DOHH2 (cell line): ENCODE data around the gene SLC5A9.

Source experiments
- H3F3A ChIP-seq: fragments of 200-600 bp; sonication (generic), shearing (Covaris generic); 2 replicates; pipeline ENCODE4 v1.6.0; 2016; ENCODE audit warnings: antibody characterized with exemption, mild to moderate bottlenecking; ENCODE audit not compliant: control insufficient read depth, insufficient read depth
- H3K27ac ChIP-seq: fragments of 200-600 bp; sonication (generic); 2 replicates; pipeline ENCODE4 v1.5.1; 2014; ENCODE audit warnings: low read depth, mild to moderate bottlenecking, low read length, moderate library complexity
- H3K27me3 ChIP-seq: fragments of 200-600 bp; sonication (generic); 2 replicates; pipeline ENCODE4 v1.6.1; 2014; ENCODE audit warnings: mild to moderate bottlenecking, low read length, mixed read lengths; ENCODE audit not compliant: control insufficient read depth
- H3K36me3 ChIP-seq: fragments of 200-600 bp; sonication (generic); 2 replicates; pipeline ENCODE4 v1.6.1; 2014; ENCODE audit warnings: mild to moderate bottlenecking, low read length, moderate library complexity, mixed read lengths; ENCODE audit not compliant: control insufficient read depth
- H3K4me1 ChIP-seq: fragments of 200-600 bp; sonication (generic); 2 replicates; pipeline ENCODE4 v1.6.1; 2014; ENCODE audit warnings: mild to moderate bottlenecking, low read length, mixed read lengths; ENCODE audit not compliant: control insufficient read depth
- H3K4me2 ChIP-seq: fragments of 200-600 bp; sonication (generic); 2 replicates; pipeline ENCODE4 v1.6.0; 2014; ENCODE audit warnings: mild to moderate bottlenecking, low read length, moderate library complexity
- H3K4me3 ChIP-seq: fragments of 200-600 bp; sonication (generic); 2 replicates; pipeline ENCODE4 v1.5.1; 2014; ENCODE audit warnings: mild to moderate bottlenecking, low read length, mixed read lengths
- H3K79me2 ChIP-seq: fragments of 200-600 bp; sonication (generic); 2 replicates; pipeline ENCODE4 v1.6.1; 2014; ENCODE audit warnings: mild to moderate bottlenecking, low read length, mixed read lengths; ENCODE audit not compliant: control insufficient read depth
- H3K9me2 ChIP-seq: fragments of 200-600 bp; sonication (generic); replicated peaks from 2 replicates; pipeline ENCODE4 v1.6.1; 2014; ENCODE audit warnings: mild to moderate bottlenecking, low read length, mixed read lengths; ENCODE audit not compliant: control insufficient read depth
- H3K9me3 ChIP-seq: fragments of 200-600 bp; sonication (generic); 2 replicates; pipeline ENCODE4 v1.6.1; 2014; ENCODE audit warnings: antibody characterized with exemption, low read length, mixed read lengths; ENCODE audit not compliant: control insufficient read depth, insufficient read depth
- H4K20me1 ChIP-seq: fragments of 200-600 bp; sonication (generic); 2 replicates; pipeline ENCODE4 v1.6.0; 2014; ENCODE audit warnings: low read depth, mild to moderate bottlenecking, antibody characterized with exemption, low read length, moderate library complexity; ENCODE audit not compliant: control insufficient read depth, insufficient read depth
- EZH2phosphoT487 ChIP-seq: fragments of 200-600 bp; sonication (generic); IDR thresholded peaks from 2 replicates; pipeline ENCODE4 v1.6.1; 2017; ENCODE audit warnings: borderline replicate concordance, mild to moderate bottlenecking, antibody characterized with exemption, low read length, moderate library complexity, mixed read lengths
- TF ChIP-seq, protein P1 (sequence below): fragments of 200-600 bp; sonication (generic); IDR thresholded peaks from one replicate; pipeline ENCODE4 v1.5.1; 2014; ENCODE audit warnings: antibody characterized with exemption, mild to moderate bottlenecking, low read depth, low read length; ENCODE audit not compliant: poor library complexity, severe bottlenecking

Gene SLC5A9

DNA sequence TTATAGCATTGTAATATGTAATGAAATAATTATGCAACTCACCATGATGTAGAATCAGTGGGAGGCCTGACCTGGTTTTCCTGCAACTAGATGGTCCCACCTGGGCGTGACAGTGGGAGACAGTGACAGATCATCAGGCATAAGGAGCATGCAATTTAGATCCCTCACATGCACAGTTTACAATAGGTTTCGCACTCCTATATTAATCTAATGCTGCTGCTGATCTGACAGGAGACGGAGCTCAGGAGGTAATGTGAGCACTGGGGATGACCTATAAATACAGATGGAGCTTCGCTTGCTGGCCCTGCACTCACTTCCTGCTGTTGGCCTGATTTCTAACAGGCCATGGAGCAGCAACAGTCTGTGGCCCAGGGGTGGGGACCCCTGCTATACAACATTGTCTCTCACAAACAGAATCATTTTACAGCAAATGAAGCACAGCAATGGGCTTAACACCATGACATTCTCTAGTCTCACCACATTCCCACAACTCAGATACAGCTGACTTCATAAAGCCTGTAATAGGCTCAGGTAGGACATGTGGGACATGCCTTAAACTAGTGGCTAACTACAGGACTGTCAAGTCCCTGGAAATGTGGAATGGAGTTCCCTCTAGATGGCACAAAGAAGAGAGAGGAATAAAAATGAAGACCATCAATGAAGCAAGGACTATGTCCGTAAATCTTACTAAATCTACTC is 40.7 kb upstream of the SLC5A9 start:
- no peaks in the 10 kb centered on the region for H3F3A ChIP-seq
- no peaks in the 10 kb centered on the region for H4K20me1 ChIP-seq
- H3K4me1 ChIP-seq = no peaks in the 10 kb centered on the region
- no peaks in the 10 kb centered on the region for H3K9me3 ChIP-seq
- no peaks in the 10 kb centered on the region for H3K79me2 ChIP-seq
- no peak for TF ChIP-seq EZH2phosphoT487
- TF ChIP-seq, protein P1, sequence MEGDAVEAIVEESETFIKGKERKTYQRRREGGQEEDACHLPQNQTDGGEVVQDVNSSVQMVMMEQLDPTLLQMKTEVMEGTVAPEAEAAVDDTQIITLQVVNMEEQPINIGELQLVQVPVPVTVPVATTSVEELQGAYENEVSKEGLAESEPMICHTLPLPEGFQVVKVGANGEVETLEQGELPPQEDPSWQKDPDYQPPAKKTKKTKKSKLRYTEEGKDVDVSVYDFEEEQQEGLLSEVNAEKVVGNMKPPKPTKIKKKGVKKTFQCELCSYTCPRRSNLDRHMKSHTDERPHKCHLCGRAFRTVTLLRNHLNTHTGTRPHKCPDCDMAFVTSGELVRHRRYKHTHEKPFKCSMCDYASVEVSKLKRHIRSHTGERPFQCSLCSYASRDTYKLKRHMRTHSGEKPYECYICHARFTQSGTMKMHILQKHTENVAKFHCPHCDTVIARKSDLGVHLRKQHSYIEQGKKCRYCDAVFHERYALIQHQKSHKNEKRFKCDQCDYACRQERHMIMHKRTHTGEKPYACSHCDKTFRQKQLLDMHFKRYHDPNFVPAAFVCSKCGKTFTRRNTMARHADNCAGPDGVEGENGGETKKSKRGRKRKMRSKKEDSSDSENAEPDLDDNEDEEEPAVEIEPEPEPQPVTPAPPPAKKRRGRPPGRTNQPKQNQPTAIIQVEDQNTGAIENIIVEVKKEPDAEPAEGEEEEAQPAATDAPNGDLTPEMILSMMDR = no peak
- H3K9me2 ChIP-seq = no peaks in the 10 kb centered on the region
- H3K27ac ChIP-seq = no peak overlapping the region
- H3K27me3 ChIP-seq = no peaks in the 10 kb centered on the region
- no peak overlapping the region for H3K4me3 ChIP-seq
- no peaks in the 10 kb centered on the region for H3K36me3 ChIP-seq
- no peak overlapping the region for H3K4me2 ChIP-seq

DNA sequence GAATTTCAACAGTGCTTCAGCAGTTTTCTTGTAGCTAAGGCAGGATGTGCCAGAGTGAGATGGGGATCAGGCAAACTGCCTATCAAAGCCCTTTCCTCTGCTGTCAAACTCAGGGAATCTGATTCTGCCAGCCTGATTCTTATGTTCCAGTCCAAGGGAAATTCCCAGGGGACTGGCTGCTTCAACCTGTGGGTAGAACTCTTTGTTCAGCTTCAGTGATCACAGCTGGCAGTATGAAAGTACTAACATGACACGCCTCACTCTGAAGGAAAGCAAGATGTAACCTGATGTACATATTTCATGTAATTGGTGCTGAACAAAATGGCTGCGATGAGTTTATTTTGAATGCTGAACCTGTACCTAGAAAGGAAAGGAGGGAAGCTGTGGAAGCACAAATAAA is 40.1 kb upstream of the SLC5A9 start:
- Histone ChIP-seq H3K4me2 (no peak overlapping the region), H3K9me3 (0 out of 2 replicates have a peak, but pooled peaks cover 2% of the 10 kb centered on the region), H3F3A (no peaks in the 10 kb centered on the region), H3K36me3 (no peaks in the 10 kb centered on the region), H3K27ac (no peak overlapping the region), H3K4me3 (no peak overlapping the region), H4K20me1 (no peaks in the 10 kb centered on the region), H3K9me2 (no peaks in the 10 kb centered on the region), H3K27me3 (no peaks in the 10 kb centered on the region), H3K79me2 (no peaks in the 10 kb centered on the region), H3K4me1 (no peaks in the 10 kb centered on the region)
- TF ChIP-seq EZH2phosphoT487 = no peak
- TF ChIP-seq, protein P1 = no peak

DNA sequence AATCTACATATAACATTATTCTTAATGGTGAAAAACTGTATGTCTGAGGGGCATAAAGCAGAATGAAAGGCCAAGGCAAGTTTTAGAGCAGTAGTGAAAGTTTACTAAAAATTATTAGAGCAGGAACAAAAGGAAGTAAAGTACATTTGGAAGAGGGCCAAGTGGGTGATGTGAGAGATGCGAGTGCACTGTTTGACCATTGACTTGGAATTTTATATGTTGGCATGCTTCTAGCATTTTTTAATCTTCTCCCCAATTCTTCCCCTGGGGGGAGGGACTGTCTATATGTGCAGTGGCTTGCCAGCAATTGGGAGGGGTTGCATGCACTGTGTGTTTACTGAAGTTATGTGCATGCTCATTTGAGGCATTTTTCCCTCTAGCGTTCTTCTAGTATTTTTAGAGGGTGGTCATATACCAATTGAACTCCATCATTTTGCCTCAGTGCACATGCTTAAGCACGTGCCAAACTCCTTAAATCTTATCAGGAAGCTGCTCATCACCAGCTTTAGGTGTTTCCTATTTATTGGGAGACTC is 36.1 kb upstream of the SLC5A9 start:
- Histone ChIP-seq H3K9me2 (no peaks in the 10 kb centered on the region), H3K79me2 (no peaks in the 10 kb centered on the region), H3K9me3 (peaks cover 12% of the 10 kb centered on the region; the same call in 1 of the 2 replicates), H3K4me1 (no peaks in the 10 kb centered on the region), H3K4me3 (no peak overlapping the region), H3K36me3 (no peaks in the 10 kb centered on the region), H3K27ac (no peak overlapping the region), H3K4me2 (no peak overlapping the region), H4K20me1 (no peaks in the 10 kb centered on the region), H3F3A (no peaks in the 10 kb centered on the region), H3K27me3 (no peaks in the 10 kb centered on the region)
- TF ChIP-seq, protein P1 = no peak
- no peak for TF ChIP-seq EZH2phosphoT487
